VCaP (cell line): ENCODE measurements around the gene REEP3.

ENCODE experiments used
- H3K27ac ChIP-seq: fragments of 450-650 bp; 2 replicates; pipeline ENCODE4 v1.5.1; 2017
- TF ChIP-seq, protein P1 (sequence below): fragments of 450-650 bp; conservative IDR thresholded peaks from 2 replicates; pipeline ENCODE4 v1.5.1; 2017; ENCODE audit warnings: mild to moderate bottlenecking, moderate library complexity

The REEP3 gene

DNA sequence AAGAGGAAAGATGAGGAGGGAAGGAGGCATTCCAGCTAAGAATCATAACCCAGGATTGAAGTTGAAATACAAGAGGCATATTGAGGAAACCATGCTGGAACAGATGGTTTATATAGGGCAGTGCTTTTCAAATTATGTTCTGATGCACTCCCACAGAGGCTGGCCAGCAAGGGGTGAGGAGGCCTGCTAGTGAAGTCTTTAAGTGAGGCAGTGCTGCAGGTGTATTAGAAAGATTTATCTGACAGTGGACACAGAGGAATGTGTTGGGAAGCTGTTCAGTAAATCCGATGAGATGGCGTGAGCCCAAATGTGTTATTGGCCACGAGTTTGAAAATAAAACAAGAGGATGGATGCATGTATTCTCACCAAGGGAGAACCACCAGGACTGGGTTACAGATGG lies 28.6 kb downstream of the REEP3 start:
- TF ChIP-seq, protein P1, sequence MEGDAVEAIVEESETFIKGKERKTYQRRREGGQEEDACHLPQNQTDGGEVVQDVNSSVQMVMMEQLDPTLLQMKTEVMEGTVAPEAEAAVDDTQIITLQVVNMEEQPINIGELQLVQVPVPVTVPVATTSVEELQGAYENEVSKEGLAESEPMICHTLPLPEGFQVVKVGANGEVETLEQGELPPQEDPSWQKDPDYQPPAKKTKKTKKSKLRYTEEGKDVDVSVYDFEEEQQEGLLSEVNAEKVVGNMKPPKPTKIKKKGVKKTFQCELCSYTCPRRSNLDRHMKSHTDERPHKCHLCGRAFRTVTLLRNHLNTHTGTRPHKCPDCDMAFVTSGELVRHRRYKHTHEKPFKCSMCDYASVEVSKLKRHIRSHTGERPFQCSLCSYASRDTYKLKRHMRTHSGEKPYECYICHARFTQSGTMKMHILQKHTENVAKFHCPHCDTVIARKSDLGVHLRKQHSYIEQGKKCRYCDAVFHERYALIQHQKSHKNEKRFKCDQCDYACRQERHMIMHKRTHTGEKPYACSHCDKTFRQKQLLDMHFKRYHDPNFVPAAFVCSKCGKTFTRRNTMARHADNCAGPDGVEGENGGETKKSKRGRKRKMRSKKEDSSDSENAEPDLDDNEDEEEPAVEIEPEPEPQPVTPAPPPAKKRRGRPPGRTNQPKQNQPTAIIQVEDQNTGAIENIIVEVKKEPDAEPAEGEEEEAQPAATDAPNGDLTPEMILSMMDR = no peak
- no peak overlapping the region for H3K27ac ChIP-seq

DNA sequence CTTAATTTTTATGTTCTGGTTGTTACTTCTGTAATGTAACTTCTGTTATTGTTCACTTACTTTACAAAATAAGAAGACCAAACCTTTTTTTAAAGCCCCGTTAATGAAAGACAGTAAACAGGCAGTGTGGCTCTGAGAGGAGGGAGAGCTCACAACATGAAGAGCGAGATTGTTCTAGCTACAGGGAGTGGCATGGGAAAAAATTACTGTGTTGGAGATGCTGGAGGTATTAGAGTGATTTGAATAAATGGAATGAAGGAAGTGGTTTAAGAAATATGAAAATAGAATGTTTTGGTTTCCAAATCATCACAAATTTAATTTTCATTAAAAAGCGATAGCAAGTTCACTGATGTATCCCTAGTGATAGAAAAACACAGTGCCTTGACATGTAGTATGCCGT lies 31.8 kb downstream of the REEP3 start:
- TF ChIP-seq, protein P1 = no peak
- no peak overlapping the region for H3K27ac ChIP-seq

DNA sequence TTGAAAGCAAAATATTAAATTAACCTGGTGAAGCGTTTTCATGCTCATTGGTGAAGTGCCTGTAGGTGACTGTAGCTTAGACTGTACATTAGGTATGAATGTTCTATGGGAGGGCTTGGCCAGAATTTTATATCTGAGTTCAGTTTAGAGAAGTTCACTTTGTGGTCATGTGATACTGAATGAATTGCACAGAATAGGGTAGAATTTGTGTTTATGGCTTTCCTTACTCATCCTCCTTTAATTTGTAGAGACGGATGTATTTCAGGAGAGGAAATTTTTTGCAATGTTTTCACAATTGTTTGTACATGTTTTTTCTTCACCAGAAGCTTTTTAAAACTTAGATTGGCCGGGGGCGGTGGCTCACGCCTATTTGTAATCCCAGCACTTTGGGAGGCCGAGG lies 32.3 kb downstream of the REEP3 start:
- TF ChIP-seq, protein P1 = no peak
- no peak overlapping the region for H3K27ac ChIP-seq

DNA sequence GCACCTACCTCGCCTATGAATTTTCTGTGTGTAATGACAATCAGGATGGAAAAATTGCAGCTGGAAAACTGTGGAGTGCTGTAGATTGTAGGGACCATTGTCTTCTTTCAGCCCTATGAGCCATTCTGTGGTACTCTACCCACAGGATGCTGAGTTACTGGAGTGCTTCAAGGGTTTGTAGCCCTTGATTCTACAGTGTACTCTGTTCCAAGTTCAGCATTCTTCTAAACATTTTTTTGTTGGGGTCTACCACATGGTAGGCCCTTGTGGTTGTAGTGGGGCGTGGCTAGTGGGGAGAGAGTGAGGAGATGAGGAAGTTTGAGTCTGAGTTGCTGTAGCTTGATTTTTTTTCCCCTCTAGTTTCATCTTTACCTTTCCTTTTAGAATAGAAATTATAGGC lies 33.5 kb downstream of the REEP3 start:
- TF ChIP-seq, protein P1 = no peak
- H3K27ac ChIP-seq = no peak overlapping the region

DNA sequence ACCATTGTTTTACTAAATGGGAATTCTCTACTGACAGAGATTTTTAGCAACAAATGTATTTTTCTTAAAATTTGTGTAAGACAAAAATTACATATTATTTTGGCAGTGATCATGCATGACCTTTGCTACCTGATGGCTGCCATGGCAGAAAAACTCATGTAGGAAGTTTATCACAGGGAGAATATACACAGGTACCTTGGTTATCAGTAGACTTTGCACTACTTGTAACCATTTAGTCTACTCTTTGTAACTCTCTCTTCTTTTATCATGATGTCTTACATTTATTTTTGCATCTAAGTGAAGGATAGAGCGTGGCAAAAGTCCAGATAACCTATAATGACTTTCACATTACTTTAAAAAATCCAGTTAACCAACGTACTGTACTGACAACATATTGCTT lies 34.1 kb downstream of the REEP3 start:
- TF ChIP-seq, protein P1 = no peak
- H3K27ac ChIP-seq = no peak overlapping the region

DNA sequence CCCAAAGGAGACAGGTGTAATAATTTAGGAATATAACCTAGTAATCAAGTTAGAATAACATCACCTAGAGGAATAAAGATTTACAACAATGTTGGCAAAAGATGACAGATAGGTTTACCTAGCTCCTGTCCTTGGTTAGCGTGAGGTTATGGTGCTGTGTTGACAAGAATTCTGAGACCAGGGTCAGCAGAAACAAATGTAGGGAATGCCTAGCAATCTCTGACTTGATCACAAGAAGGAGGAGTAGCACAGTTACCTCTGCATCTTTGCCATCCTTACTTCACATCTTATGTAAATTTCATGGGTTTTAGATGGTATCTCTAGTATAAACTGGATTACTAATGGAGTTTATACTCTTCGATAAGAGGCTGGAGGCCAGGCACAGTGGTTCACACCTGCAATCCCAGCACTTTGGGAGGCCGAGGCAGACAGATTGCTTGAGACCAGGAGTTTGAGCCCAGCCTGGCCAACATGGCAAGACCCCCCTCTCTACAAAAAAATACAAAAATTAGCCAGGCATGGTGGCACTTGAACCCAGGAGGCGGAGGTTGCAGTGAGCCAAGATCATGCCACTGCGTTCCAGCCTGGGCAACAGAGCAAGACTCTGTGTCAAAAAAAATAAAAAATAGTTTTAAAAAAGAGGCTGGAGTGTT lies 37.1 kb downstream of the REEP3 start:
- TF ChIP-seq, protein P1 = no peak
- no peak overlapping the region for H3K27ac ChIP-seq

DNA sequence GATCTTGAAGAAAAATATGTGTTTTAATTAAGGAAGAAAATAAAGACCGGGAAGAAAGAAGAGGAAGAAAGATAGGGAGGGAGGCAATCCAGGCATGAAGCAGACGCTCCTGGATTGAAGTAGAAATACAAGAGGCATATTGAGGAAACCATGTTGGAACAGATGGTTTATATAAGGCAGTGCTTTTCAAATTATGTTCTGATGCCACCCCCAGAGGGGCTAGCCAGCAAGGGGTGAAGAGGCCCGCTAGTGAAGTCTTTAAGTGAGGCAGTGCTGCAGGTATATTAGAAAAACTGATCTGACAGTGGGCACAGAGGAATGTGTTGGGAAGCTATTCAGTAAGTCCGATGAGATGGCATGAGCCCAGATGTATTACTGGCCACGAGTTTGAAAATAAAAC lies 40.1 kb downstream of the REEP3 start:
- TF ChIP-seq, protein P1 = no peak
- H3K27ac ChIP-seq = peak overlapping the region; percentile 84
